GM12891 (cell line): ENCODE data around the gene HYAL2.

Source experiments
- POLR2A ChIP-seq: IDR thresholded peaks from 2 replicates; pipeline ENCODE4 v1.6.1; 2011; ENCODE audit warnings: low read depth, low read length, control low read depth
- POLR2AphosphoS5 ChIP-seq: IDR thresholded peaks from 2 replicates; pipeline ENCODE4 v1.6.1; 2011; ENCODE audit warnings: low read depth, low read length, control low read depth
- POU2F2 ChIP-seq: IDR thresholded peaks from 2 replicates; pipeline ENCODE4 v1.6.1; 2011; ENCODE audit warnings: low read depth, mild to moderate bottlenecking, control low read depth, low read length, moderate library complexity
- TAF1 ChIP-seq: IDR thresholded peaks from 2 replicates; pipeline ENCODE4 v1.6.1; 2011; ENCODE audit warnings: low read depth, low read length, control low read depth

DNA sequence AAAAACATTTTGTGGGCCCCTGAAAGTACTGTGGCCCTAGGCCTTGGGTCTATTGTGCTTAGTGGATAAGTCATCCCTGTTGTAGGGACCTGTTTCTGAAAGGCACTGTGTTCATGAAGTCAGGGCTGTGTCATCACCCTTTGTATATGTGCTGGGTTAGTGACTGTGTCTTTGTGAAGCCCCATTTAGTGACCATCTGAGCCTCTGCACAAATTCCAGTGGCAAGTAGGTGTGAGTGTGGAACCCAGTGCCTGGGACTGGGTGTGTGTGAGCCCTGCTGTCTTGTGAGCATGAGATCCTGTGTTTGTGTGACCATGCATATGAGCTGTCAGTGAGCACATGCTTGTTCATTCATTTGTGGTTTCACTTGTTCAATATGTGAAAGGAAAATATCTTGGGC, 17.9 kb downstream of the HYAL2 start:
- TF ChIP-seq TAF1 (no peak), POLR2A (no peak), POLR2AphosphoS5 (no peak), POU2F2 (no peak)
